ENCODE results near the gene PTPN1.

Gene PTPN1

GRCh38 chr20:50546729-50547314, 36.6 kb downstream of the PTPN1 start:
- TF ChIP-seq CTCF (IDR thresholded peaks at IDR 0.05; ENCODE audit: low read length) (no peak), EZH2 (IDR thresholded peaks at IDR 0.05; ENCODE audit: borderline replicate concordance, low read length) (no peak)
- H3K79me2 ChIP-seq (ENCODE audit: insufficient read depth, low read length) = 0 out of 2 replicates have a peak, but pooled peaks cover 3% of the 10 kb centered on the region
- no peak overlapping the region for H3K27ac ChIP-seq (ENCODE audit: low read depth, low read length, poor library complexity, severe bottlenecking)
- H3K4me2 ChIP-seq (ENCODE audit: low read length) = peak overlapping the region; percentile 47
- H3K9ac ChIP-seq (ENCODE audit: low read length) = no peak overlapping the region
- peaks cover 20% of the 10 kb centered on the region for H3K4me1 ChIP-seq (ENCODE audit: insufficient read depth, low read length, severe bottlenecking)
- no peaks in the 10 kb centered on the region for H3F3A ChIP-seq (ENCODE audit: insufficient read depth, low read length)
- H3K9me2 ChIP-seq (ENCODE audit: low read depth, low read length) = no peaks in the 10 kb centered on the region
- no peak overlapping the region for H3K4me3 ChIP-seq (ENCODE audit: low read depth, low read length, poor library complexity, severe bottlenecking)
- no peak overlapping the region for H2AFZ ChIP-seq (ENCODE audit: low read length)
- H4K20me1 ChIP-seq (ENCODE audit: insufficient read depth, low read length) = no peaks in the 10 kb centered on the region
- no peaks in the 10 kb centered on the region for H3K9me3 ChIP-seq (ENCODE audit: low read length)
- no peaks in the 10 kb centered on the region for H3K36me3 ChIP-seq (ENCODE audit: insufficient read depth, low read length)
- no peaks in the 10 kb centered on the region for H3K27me3 ChIP-seq (ENCODE audit: insufficient read depth, low read length)

- Histone ChIP-seq H3K36me3 (ENCODE audit: insufficient read depth, low read length) (no peaks in the 10 kb centered on the region), H3K9ac (ENCODE audit: low read length) (no peak overlapping the region), H4K20me1 (ENCODE audit: insufficient read depth, low read length) (no peaks in the 10 kb centered on the region), H3K27ac (ENCODE audit: low read depth, low read length, poor library complexity, severe bottlenecking) (no peak overlapping the region), H2AFZ (ENCODE audit: low read length) (no peak overlapping the region), H3K4me1 (ENCODE audit: insufficient read depth, low read length, severe bottlenecking) (peaks cover 17% of the 10 kb centered on the region), H3K4me3 (ENCODE audit: low read depth, low read length, poor library complexity, severe bottlenecking) (no peak overlapping the region), H3F3A (ENCODE audit: insufficient read depth, low read length) (no peaks in the 10 kb centered on the region), H3K4me2 (ENCODE audit: low read length) (no peak overlapping the region), H3K9me3 (ENCODE audit: low read length) (no peaks in the 10 kb centered on the region), H3K79me2 (ENCODE audit: insufficient read depth, low read length) (no peaks in the 10 kb centered on the region), H3K27me3 (ENCODE audit: insufficient read depth, low read length) (no peaks in the 10 kb centered on the region), H3K9me2 (ENCODE audit: low read depth, low read length) (no peaks in the 10 kb centered on the region)
- no peak for TF ChIP-seq EZH2 (IDR thresholded peaks at IDR 0.05; ENCODE audit: borderline replicate concordance, low read length)
- TF ChIP-seq CTCF (IDR thresholded peaks at IDR 0.05; ENCODE audit: low read length) = no peak
Measured at GRCh38 chr20:50547964-50548363, 37.8 kb downstream of the PTPN1 start.

GRCh38 chr20:50548396-50548795, 38.2 kb downstream of the PTPN1 start:
- TF ChIP-seq EZH2 (IDR thresholded peaks at IDR 0.05; ENCODE audit: borderline replicate concordance, low read length) = no peak
- TF ChIP-seq CTCF (IDR thresholded peaks at IDR 0.05; ENCODE audit: low read length) = no peak
- no peak overlapping the region for H3K9ac ChIP-seq (ENCODE audit: low read length)
- H3F3A ChIP-seq (ENCODE audit: insufficient read depth, low read length) = no peaks in the 10 kb centered on the region
- H4K20me1 ChIP-seq (ENCODE audit: insufficient read depth, low read length) = no peaks in the 10 kb centered on the region
- no peaks in the 10 kb centered on the region for H3K9me3 ChIP-seq (ENCODE audit: low read length)
- no peak overlapping the region for H2AFZ ChIP-seq (ENCODE audit: low read length)
- no peak overlapping the region for H3K27ac ChIP-seq (ENCODE audit: low read depth, low read length, poor library complexity, severe bottlenecking)
- H3K79me2 ChIP-seq (ENCODE audit: insufficient read depth, low read length) = no peaks in the 10 kb centered on the region
- no peaks in the 10 kb centered on the region for H3K36me3 ChIP-seq (ENCODE audit: insufficient read depth, low read length)
- H3K4me2 ChIP-seq (ENCODE audit: low read length) = no peak overlapping the region
- no peaks in the 10 kb centered on the region for H3K27me3 ChIP-seq (ENCODE audit: insufficient read depth, low read length)
- H3K9me2 ChIP-seq (ENCODE audit: low read depth, low read length) = no peaks in the 10 kb centered on the region
- H3K4me3 ChIP-seq (ENCODE audit: low read depth, low read length, poor library complexity, severe bottlenecking) = no peak overlapping the region
- peaks cover 17% of the 10 kb centered on the region for H3K4me1 ChIP-seq (ENCODE audit: insufficient read depth, low read length, severe bottlenecking)
